IPS-15b (cell line): Measurements from ENCODE around the gene TVP23C.
"Not testable (repeated sequence)": the region's sequence is repeated elsewhere in the genome, so short reads cannot be mapped to it uniquely, and the experiment has no call there.

Experiments used
- H3K27me3 ChIP-seq: one replicate; pipeline ENCODE4 v1.6.1; 2013; ENCODE audit warnings: low read length; ENCODE audit not compliant: control insufficient read depth, insufficient read depth
- H3K36me3 ChIP-seq: one replicate; pipeline ENCODE4 v1.6.1; 2013; ENCODE audit warnings: low read length; ENCODE audit not compliant: control insufficient read depth, insufficient read depth
- H3K4me1 ChIP-seq: one replicate; pipeline ENCODE4 v1.6.1; 2013; ENCODE audit warnings: mild to moderate bottlenecking, low read length; ENCODE audit not compliant: control insufficient read depth, insufficient read depth
- H3K4me3 ChIP-seq: one replicate; pipeline ENCODE4 v1.5.1; 2013; ENCODE audit warnings: low read depth, low read length
- H3K9ac ChIP-seq: one replicate; pipeline ENCODE4 v1.6.1; 2013; ENCODE audit warnings: low read depth, mild to moderate bottlenecking, low read length
- H3K9me3 ChIP-seq: one replicate; pipeline ENCODE4 v1.6.1; 2013; ENCODE audit warnings: mild to moderate bottlenecking, low read length; ENCODE audit not compliant: control insufficient read depth, insufficient read depth

TVP23C gene

GRCh38 chr17:15563375-15563857 lies at the start of gene TVP23C:
TSS of gene TVP23C (minus strand) at chr17:15563483. CDS start at chr17:15563448, 35 bp downstream.
- Histone ChIP-seq H3K9ac (peak within 1 kb of the TSS; percentile 65), H3K4me3 (peak within 1 kb of the TSS; percentile 48)
- H3K27me3 ChIP-seq, H3K9me3 ChIP-seq, H3K36me3 ChIP-seq, H3K4me1 ChIP-seq: not testable (repeated sequence)

GRCh38 chr17:15592960-15593359 lies 29.7 kb upstream of the TVP23C start:
- H3K36me3 ChIP-seq, H3K9ac ChIP-seq, H3K4me1 ChIP-seq, H3K4me3 ChIP-seq, H3K9me3 ChIP-seq, H3K27me3 ChIP-seq: not testable (repeated sequence)

- H3K4me3 ChIP-seq, H3K36me3 ChIP-seq, H3K9ac ChIP-seq, H3K9me3 ChIP-seq, H3K27me3 ChIP-seq, H3K4me1 ChIP-seq: not testable (repeated sequence)
Observed at GRCh38 chr17:15591986-15592385, 28.7 kb upstream of the TVP23C start.

- not testable (repeated sequence) for H3K9ac ChIP-seq, H3K4me3 ChIP-seq, H3K36me3 ChIP-seq, H3K9me3 ChIP-seq, H3K4me1 ChIP-seq, H3K27me3 ChIP-seq
Observed at GRCh38 chr17:15590844-15591243, 27.6 kb upstream of the TVP23C start.

GRCh38 chr17:15589544-15590536 lies 26.6 kb upstream of the TVP23C start:
- H3K27me3 ChIP-seq, H3K4me3 ChIP-seq, H3K9ac ChIP-seq, H3K9me3 ChIP-seq, H3K4me1 ChIP-seq, H3K36me3 ChIP-seq: not testable (repeated sequence)

GRCh38 chr17:15588017-15588416 lies 24.7 kb upstream of the TVP23C start:
- H3K9me3 ChIP-seq, H3K27me3 ChIP-seq, H3K4me3 ChIP-seq, H3K36me3 ChIP-seq, H3K9ac ChIP-seq, H3K4me1 ChIP-seq: not testable (repeated sequence)

GRCh38 chr17:15583313-15583712 lies 20.0 kb upstream of the TVP23C start:
- H3K4me1 ChIP-seq: not testable (repeated sequence)

GRCh38 chr17:15581462-15581861 lies 18.2 kb upstream of the TVP23C start:
- not testable (repeated sequence) for H3K27me3 ChIP-seq, H3K9me3 ChIP-seq, H3K4me3 ChIP-seq, H3K4me1 ChIP-seq, H3K36me3 ChIP-seq, H3K9ac ChIP-seq

More at GRCh38 chr17:15583313-15583712, 20.0 kb upstream of the TVP23C start:
- not testable (repeated sequence) for H3K9me3 ChIP-seq, H3K9ac ChIP-seq, H3K4me3 ChIP-seq, H3K27me3 ChIP-seq, H3K36me3 ChIP-seq

GRCh38 chr17:15576848-15577247 lies 13.6 kb upstream of the TVP23C start:
- H3K9ac ChIP-seq, H3K27me3 ChIP-seq, H3K36me3 ChIP-seq, H3K4me3 ChIP-seq, H3K4me1 ChIP-seq, H3K9me3 ChIP-seq: not testable (repeated sequence)

- H3K9ac ChIP-seq, H3K4me1 ChIP-seq: not testable (repeated sequence)
Observed at GRCh38 chr17:15574660-15575059, 11.4 kb upstream of the TVP23C start.

GRCh38 chr17:15573870-15574269 lies 10.6 kb upstream of the TVP23C start:
- not testable (repeated sequence) for H3K9me3 ChIP-seq, H3K4me1 ChIP-seq, H3K4me3 ChIP-seq, H3K36me3 ChIP-seq, H3K9ac ChIP-seq, H3K27me3 ChIP-seq

More at GRCh38 chr17:15574660-15575059, 11.4 kb upstream of the TVP23C start:
- not testable (repeated sequence) for H3K27me3 ChIP-seq, H3K9me3 ChIP-seq, H3K4me3 ChIP-seq, H3K36me3 ChIP-seq

GRCh38 chr17:15562613-15563374 lies 489 bp downstream of the TVP23C start:
- H3K36me3 ChIP-seq, H3K27me3 ChIP-seq, H3K9me3 ChIP-seq, H3K4me1 ChIP-seq: not testable (repeated sequence)
- peak overlapping the region; percentile 65 for H3K9ac ChIP-seq
- H3K4me3 ChIP-seq: peak overlapping the region; percentile 48
